ENCODE data around the gene SPTBN1.
A peak's percentile ranks its signal among the peaks of the same experiment; 100 is the strongest.
"Not testable (repeated sequence)": the region's sequence is repeated elsewhere in the genome, so short reads cannot be mapped to it uniquely, and the experiment has no call there.

SPTBN1 gene

DNA sequence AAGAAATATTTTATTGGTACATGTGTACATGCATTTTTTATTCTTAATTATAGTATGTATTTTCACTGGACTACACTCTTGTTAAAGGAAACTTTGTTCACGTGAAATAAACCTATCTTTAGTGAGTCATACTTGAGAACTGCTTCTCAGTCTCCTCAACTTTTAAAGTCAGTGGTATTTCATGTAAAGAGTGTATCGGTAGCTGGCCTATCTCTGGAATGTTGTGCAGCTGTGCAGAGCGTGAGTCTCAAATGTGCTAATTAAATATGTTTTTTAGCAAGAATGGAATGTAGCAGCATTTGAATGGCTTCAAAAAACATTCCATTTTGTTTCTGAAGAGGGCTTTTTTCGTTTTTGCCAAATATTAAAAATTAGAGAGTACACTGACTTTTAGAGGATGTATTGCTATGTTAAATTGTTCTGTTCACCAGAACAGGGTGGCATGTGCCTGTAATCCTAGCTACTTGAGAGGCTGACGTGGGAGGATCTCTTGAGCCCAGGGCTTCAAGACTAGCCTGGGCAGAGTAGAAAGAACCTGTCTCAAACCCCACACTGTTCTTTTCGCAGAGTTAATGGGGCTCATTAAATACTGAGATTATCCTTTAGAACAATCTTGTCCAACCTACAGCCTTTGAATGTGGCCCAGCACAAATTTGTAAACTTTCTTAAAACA lies 14.3 kb downstream of the SPTBN1 start:
- peak; percentile 84 for DNase-seq (ENCODE audit: low read depth)

DNA sequence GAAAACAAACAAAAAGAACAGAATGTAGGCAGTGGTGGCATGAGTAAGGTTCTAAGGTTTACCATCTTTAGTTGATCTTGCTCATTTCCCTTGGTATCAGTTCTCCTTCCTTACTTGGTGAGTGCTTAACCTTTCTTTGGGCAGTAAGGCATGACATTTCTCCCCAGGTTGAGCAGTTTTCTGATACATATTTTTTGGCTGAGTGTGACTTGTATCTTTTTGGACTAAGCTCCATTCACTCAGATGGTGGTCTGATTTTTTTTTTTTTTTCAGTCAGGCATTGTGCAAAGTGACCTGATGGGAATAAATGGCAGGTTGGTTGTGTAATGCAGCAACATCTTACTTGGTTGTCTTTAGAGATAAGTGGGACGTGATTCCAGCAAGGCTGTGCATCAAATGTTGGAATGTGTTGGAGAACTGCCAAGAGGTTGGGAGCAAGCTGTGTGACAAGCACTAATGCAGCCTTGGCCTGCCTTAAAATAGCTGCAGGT lies 15.1 kb downstream of the SPTBN1 start:
- DNase-seq (ENCODE audit: low read depth): peak; percentile 95

- no peak for DNase-seq (ENCODE audit: low read depth)
Observed at GRCh38 chr2:54473851-54474250, 17.7 kb downstream of the SPTBN1 start.

DNA sequence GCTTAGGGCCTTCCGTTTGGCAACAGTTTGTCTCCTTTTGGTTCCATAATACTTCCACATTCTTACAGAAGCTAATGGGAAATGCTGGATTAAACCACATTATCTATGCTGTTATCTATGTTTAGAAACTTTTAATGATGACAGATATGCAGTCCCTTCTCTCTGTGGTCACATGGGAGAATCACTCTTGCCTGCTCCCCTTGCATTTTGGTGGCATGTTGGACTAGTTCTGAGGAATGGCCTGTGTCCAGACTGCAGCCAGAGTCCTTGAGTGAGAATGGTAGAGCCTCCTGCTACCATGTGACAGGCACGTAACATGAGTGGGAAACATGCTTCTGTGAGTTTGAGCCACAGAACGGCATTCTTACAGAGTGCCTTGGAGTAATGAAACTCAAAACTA lies 19.2 kb downstream of the SPTBN1 start:
- DNase-seq (ENCODE audit: low read depth): no peak

DNA sequence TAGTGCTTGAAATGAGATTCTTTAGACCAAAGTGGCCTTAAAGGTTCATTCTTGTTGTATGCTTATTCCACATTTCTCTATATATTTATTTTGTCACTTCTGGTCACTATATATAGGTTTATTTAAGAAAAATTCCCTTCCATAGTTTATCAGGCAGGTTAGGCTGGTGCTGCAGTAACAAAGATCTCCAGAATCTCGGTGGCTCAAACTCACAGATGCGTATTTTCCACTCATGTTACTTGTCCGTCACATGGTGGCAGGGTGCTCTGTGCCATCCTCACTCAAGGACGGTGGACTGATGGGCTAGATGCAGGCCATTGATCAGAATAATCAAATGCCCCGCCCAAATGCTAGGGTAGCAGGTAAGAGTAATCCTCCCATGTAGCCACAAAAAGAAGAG lies 19.8 kb downstream of the SPTBN1 start:
- no peak for DNase-seq (ENCODE audit: low read depth)

DNA sequence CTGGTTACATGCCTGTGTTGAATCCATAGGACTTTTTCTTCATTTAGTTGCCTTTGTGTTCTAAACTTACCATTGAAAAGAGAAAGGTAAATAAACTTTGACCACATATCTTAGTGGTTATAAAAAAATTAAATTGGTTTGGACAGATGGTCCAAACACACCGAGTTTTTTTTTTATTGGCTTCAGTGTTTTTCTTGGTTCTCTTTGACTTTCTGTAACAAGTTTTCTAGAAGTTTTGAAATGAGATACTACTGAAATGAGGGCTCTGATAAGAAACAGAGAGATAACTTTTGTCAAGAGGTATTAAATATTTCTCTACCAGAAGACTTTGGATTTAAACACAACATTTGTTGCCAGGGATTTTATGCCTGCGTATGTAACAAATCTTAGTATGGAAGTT lies 20.7 kb downstream of the SPTBN1 start:
- DNase-seq (ENCODE audit: low read depth): peak; percentile 49

- no peak for DNase-seq (ENCODE audit: low read depth)
Observed at GRCh38 chr2:54477896-54478295, 21.8 kb downstream of the SPTBN1 start.

GRCh38 chr2:54478899-54479298 lies 22.8 kb downstream of the SPTBN1 start:
- DNase-seq (ENCODE audit: low read depth): no peak

DNA sequence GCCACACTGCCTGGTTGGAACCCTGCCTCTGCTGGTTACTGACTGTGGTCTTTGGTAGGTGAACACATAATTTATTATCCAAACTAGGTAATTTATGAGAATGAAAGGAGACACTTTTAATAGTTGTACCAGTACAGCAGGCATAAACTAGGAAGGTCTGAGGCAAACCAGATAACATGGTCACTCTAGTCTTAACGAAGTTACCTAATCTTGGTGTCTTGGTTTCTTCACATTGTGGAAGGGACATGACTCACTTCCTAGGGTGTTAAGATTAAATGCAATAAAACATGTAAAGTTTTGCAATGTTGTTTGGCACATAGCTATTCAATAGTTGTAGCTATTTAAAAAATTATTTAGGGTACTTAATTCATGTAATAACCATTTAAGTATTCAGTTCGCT lies 23.3 kb downstream of the SPTBN1 start:
- DNase-seq (ENCODE audit: low read depth): no peak

GRCh38 chr2:54480025-54480424 lies 23.9 kb downstream of the SPTBN1 start:
- no peak for DNase-seq (ENCODE audit: low read depth)

GRCh38 chr2:54481686-54482085 lies 25.6 kb downstream of the SPTBN1 start:
- DNase-seq (ENCODE audit: low read depth): no peak

- peak; percentile 91 for DNase-seq (ENCODE audit: low read depth)
Observed at GRCh38 chr2:54482715-54483114, 26.6 kb downstream of the SPTBN1 start.

DNA sequence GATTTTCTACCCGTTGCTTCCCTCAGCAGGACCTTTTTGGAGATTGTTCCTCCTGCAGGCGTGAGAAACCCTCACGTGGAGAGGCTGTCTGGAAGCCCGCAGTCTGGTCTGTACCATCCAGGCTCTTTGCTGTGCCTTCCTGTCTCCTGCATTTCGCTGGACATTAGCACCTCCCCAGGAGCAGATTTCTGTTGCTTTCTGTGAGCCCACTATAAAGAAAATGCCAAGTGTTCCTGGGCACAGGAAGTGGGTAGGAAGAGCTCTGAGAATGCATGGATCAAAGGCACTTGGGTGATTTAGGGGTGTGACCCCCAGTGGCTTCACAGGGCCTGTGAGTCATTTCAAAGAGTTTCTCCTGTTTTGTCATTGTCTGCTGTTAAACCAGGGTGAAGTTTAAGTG lies 27.3 kb downstream of the SPTBN1 start:
- DNase-seq (ENCODE audit: low read depth): peak; percentile 77

DNA sequence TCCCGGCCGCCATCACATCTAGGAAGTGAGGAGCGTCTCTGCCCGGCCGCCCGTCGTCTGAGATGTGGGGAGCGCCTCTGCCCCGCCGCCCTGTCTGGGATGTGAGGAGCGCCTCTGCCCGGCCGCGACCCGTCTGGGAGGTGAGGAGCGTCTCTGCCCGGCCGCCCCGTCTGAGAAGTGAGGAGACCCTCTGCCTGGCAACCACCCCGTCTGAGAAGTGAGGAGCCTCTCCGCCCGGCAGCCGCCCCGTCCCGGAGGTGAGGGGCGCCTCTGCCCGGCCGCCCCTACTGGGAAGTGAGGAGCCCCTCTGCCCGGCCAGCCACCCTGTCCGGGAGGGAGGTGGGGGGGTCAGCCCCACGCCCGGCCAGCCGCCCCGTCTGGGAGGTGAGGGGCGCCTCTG lies 29.6 kb downstream of the SPTBN1 start:
- not testable (repeated sequence) for DNase-seq (ENCODE audit: low read depth)

DNA sequence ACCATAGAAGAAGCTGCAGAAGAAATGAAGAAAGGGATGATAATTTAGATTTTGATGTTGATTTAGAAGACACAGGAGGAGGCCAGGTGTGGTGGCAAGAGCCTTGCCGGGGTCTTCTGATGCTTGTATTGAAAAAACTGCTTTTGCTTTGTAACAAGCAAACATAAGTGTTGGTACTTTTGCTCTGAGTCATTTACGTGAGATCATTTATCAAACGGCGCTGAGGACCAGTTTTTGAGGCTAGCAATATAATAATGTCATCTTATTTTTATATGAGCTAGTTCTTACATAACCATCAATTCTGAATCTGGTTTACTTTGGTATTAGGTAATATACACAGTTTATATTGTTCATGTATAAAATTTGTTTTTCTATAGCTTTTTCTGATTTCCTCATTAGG lies 30.6 kb downstream of the SPTBN1 start:
- DNase-seq (ENCODE audit: low read depth): no peak

DNA sequence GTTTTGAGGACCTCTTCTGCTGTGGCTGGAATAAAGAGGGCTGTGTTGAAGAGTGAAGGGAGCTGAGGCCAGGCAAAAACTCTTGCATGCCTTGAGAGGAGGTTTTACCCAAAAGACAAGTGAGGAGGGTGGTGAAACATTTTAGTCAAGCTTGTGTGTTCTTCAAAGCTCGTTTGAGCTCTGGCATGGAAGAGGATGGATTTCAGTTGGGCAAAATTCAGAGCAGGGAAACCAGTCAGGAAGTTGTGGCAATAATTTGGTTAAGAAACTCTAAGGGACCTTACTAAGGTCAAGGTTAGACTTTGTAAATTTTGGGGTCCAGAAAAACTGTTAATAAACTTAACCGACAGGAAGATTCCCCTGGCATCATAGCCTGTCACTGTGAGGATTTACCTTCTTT lies 34.7 kb downstream of the SPTBN1 start:
- DNase-seq (ENCODE audit: low read depth): no peak

GRCh38 chr2:54492335-54492734 lies 36.2 kb downstream of the SPTBN1 start:
- DNase-seq (ENCODE audit: low read depth): no peak

- DNase-seq (ENCODE audit: low read depth): no peak
Observed at GRCh38 chr2:54494087-54494486, 38.0 kb downstream of the SPTBN1 start.

DNA sequence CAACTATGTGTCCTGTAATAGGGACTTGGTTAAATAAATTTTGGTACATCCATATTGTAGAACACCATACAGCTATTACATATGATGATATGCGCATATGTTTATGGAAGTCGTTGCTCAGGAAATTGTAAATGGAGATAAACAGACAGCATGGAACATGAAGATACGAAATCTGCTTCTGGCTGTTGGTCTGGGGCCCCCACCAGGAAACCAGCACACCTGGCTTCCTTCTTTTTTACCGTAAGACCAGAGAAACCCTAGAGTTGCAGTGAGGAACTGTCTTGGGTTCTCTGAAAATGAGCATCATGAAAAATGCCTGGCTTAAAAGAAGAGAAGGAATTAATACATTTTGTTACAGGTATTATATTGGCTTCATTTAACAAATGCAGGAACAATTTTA lies 40.8 kb downstream of the SPTBN1 start:
- DNase-seq (ENCODE audit: low read depth): no peak

GRCh38 chr2:54497763-54498680 lies 41.9 kb downstream of the SPTBN1 start:
- peak; percentile 37 for DNase-seq (ENCODE audit: low read depth)

DNA sequence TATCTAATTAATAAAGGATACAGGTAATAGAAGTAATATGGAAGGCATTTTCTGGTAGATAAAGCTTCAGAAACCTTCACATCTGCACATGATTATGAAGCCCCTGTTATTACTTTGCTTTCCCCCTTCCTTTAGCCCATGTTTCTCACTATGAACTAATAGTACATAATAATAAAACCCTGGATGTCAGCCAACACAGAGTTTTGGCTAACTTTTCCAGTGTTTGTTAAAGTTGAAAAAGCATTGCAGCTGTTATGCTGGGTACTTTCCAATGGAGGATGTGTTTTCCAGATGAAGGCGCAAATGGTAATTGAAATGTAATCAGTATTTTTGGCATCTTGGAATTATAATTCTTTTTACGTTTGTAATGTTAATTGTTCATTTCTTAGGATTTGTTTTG lies 43.5 kb downstream of the SPTBN1 start:
- no peak for DNase-seq (ENCODE audit: low read depth)

GRCh38 chr2:54500404-54501205 lies 44.5 kb downstream of the SPTBN1 start:
- no peak for DNase-seq (ENCODE audit: low read depth)

All from EH (cell line).